NCI-H2227 treated with DMSO at 0.1 percent for 48 hours (cell line): ENCODE measurements around the gene ARHGAP23.
A peak's percentile ranks its signal among the peaks of the same experiment; 100 is the strongest.

Source experiments
- DNase-seq: peaks from one replicate; lab custom pipeline; 2025; lab: John Stamatoyannopoulos, UW

ARHGAP23 gene

GRCh38 chr17:38551121-38551520, 122.9 kb downstream of the ARHGAP23 start:
- no peak for DNase-seq

- no peak for DNase-seq
Observed at GRCh38 chr17:38552343-38552742, 124.1 kb downstream of the ARHGAP23 start.

GRCh38 chr17:38554430-38555350, 126.4 kb downstream of the ARHGAP23 start:
- DNase-seq = peak; percentile 43

GRCh38 chr17:38556239-38556638, 128.0 kb downstream of the ARHGAP23 start:
- DNase-seq = no peak

- no peak for DNase-seq
Observed at GRCh38 chr17:38557396-38557795, 129.1 kb downstream of the ARHGAP23 start.

GRCh38 chr17:38557836-38558727, 129.8 kb downstream of the ARHGAP23 start:
- DNase-seq = peak; percentile 96

- no peak for DNase-seq
Observed at GRCh38 chr17:38558728-38559050, 130.4 kb downstream of the ARHGAP23 start.

GRCh38 chr17:38559051-38559879, 131.0 kb downstream of the ARHGAP23 start:
- DNase-seq = peak; percentile 76

- DNase-seq = no peak
Observed at GRCh38 chr17:38559880-38560230, 131.6 kb downstream of the ARHGAP23 start.

- DNase-seq = no peak
Observed at GRCh38 chr17:38560503-38561318, 132.4 kb downstream of the ARHGAP23 start.

- no peak for DNase-seq
Observed at GRCh38 chr17:38561416-38562214, 133.4 kb downstream of the ARHGAP23 start.
